Parathyroid adenoma (tissue), 2 donors: ENCODE results near the gene LYRM9.

Source experiments
- H2AFZ ChIP-seq: fragments of 300-600 bp; sonication (generic); one replicate; pipeline ENCODE4 v1.7.0; 2017; ENCODE audit warnings: antibody characterized with exemption, mild to moderate bottlenecking
- H3K27ac ChIP-seq: fragments of 300-600 bp; sonication (generic); one replicate; pipeline ENCODE4 v1.7.0; 2017
- H3K27me3 ChIP-seq: fragments of 300-600 bp; sonication (generic); one replicate; pipeline ENCODE4 v1.7.0; 2017; ENCODE audit warnings: low read length; ENCODE audit not compliant: control insufficient read depth, insufficient read depth
- H3K36me3 ChIP-seq: fragments of 300-600 bp; sonication (generic); one replicate; pipeline ENCODE4 v1.7.0; 2017; ENCODE audit warnings: low read length; ENCODE audit not compliant: control insufficient read depth, insufficient read depth
- H3K4me1 ChIP-seq: fragments of 300-600 bp; sonication (generic); one replicate; pipeline ENCODE4 v1.7.0; 2017; ENCODE audit warnings: control low read depth
- H3K4me2 ChIP-seq: fragments of 300-600 bp; sonication (generic); one replicate; pipeline ENCODE4 v1.7.0; 2017; ENCODE audit warnings: low read length
- H3K4me3 ChIP-seq: fragments of 300-600 bp; sonication (generic); one replicate; pipeline ENCODE4 v1.7.0; 2017; ENCODE audit warnings: low read depth, low read length
- H3K79me2 ChIP-seq: fragments of 300-600 bp; sonication (generic); one replicate; pipeline ENCODE4 v1.7.0; 2017; ENCODE audit warnings: control low read depth
- H3K9ac ChIP-seq: fragments of 300-600 bp; sonication (generic); one replicate; pipeline ENCODE4 v1.7.0; 2017; ENCODE audit warnings: mild to moderate bottlenecking
- H3K9me3 ChIP-seq: fragments of 300-600 bp; sonication (generic); one replicate; pipeline ENCODE4 v1.7.0; 2017; ENCODE audit warnings: low read length; ENCODE audit not compliant: control insufficient read depth
- TF ChIP-seq, protein P1 (sequence below): fragments of 300-600 bp; sonication (generic); IDR thresholded peaks from one replicate; pipeline ENCODE4 v1.7.0; 2017; ENCODE audit warnings: antibody characterized with exemption, mild to moderate bottlenecking
- donor health status: primary hyperparathyroidism.

LYRM9 gene

DNA sequence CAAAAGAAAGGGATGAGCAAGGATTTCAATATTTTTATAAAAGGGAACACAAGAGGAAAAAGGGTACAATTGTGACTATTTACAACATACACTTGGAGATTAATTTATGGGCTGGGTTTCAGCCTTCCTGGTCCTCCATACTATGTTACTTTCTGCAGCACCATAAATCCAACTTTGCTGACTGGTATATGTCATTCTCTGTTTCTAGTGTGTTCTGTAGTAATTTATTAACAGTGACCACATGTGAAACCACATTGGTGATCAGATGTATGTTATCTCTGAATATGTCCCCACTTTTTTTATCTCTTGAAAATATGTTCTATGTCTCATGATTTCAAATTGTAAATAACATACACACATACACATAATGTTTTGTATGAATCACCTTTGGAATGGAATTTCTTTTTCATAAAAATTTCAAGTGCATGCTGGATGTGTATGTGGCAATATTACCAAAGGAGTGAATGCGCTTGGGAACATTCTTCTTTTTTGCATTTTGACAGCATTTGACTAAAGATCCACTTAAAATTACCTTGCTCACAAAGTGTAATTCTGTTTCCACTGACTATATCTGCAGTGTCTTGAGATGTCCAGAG, 2.9 kb upstream of the LYRM9 start:
- TF ChIP-seq, protein P1, sequence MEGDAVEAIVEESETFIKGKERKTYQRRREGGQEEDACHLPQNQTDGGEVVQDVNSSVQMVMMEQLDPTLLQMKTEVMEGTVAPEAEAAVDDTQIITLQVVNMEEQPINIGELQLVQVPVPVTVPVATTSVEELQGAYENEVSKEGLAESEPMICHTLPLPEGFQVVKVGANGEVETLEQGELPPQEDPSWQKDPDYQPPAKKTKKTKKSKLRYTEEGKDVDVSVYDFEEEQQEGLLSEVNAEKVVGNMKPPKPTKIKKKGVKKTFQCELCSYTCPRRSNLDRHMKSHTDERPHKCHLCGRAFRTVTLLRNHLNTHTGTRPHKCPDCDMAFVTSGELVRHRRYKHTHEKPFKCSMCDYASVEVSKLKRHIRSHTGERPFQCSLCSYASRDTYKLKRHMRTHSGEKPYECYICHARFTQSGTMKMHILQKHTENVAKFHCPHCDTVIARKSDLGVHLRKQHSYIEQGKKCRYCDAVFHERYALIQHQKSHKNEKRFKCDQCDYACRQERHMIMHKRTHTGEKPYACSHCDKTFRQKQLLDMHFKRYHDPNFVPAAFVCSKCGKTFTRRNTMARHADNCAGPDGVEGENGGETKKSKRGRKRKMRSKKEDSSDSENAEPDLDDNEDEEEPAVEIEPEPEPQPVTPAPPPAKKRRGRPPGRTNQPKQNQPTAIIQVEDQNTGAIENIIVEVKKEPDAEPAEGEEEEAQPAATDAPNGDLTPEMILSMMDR = no peak

DNA sequence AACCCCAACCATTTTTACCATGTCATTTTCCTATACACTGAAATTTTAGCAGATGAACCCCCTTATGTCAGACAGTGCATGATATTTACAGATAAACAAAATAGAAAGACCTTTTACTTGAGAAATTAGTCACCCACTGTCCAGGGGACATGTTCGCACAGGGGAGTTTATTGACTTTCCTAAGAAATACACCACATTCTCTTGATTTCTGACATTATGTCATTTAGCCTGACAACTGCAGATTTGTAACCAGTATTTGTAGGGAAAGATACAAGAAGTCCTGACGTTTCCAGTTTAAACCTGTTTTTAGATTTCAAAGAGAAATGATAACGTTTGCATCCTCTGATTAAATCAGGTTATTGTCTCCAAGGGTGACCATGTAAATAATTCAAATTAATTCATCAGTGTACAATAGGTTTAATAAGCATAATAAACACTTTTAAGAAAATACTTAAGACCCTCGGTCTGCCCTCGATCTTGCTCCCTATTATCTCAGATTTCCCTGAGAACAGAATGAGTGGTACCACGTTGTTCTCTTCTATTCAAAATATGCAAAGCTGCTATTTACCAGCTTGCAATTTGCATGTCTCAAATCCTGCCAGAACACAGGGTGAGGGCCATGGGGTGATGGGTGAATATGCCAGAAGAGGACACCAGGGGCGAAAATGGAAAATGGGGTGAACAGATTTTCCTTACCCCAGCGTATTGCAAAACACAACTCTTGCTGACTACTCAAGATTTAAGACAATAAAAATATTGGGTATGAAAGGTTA, 2.1 kb upstream of the LYRM9 start:
- TF ChIP-seq, protein P1 = no peak
- Histone ChIP-seq H3K9me3 (no peaks in the 10 kb centered on the region), H3K4me1 (peaks cover 17% of the 10 kb centered on the region), H3K4me2 (no peak overlapping the region), H3K36me3 (no peaks in the 10 kb centered on the region), H2AFZ (peak overlapping the region; percentile 12), H3K27me3 (no peaks in the 10 kb centered on the region), H3K79me2 (no peaks in the 10 kb centered on the region), H3K4me3 (no peak overlapping the region), H3K27ac (peak overlapping the region; percentile 29), H3K9ac (no peak overlapping the region)

More for the DNA sequence above, 2.9 kb upstream of the LYRM9 start:
- Histone ChIP-seq H3K4me2 (no peak overlapping the region), H3K4me1 (peaks cover 17% of the 10 kb centered on the region), H3K27ac (no peak overlapping the region), H3K79me2 (no peaks in the 10 kb centered on the region), H3K4me3 (no peak overlapping the region), H3K36me3 (no peaks in the 10 kb centered on the region), H3K27me3 (no peaks in the 10 kb centered on the region), H2AFZ (no peak overlapping the region), H3K9me3 (no peaks in the 10 kb centered on the region), H3K9ac (no peak overlapping the region)

DNA sequence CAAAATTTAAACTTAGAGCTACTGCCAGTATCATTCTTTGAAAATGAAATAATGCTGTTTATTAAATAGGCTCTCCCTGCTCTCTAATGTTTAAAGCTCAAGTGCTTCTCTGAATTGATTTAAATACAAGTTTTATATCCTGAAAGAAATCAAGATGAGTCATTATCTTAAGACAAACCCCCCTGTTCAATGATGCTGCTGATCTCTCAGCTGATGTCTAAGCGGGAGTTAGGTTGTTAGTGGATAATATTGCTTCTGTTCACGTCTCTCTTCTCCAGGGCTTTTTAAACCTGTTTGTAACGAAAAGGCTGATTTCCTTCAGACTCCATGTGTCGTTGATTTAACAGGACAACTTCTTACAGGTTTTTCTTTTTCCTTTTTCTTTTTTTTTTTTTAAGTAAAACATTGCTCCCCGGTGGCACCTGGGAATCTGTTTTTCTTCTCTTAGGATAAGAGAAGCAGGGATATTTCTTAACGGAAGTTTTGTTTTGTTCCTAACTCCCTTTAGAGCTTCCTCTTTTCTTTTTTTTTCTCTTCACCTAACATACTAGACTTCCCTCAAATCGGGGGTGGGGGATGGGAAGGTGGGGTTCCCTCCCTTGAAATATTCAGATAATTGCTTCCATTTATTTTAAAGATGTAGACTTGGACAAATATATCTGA, 807 bp upstream of the LYRM9 start:
- peak overlapping the region; percentile 78 for H2AFZ ChIP-seq
- H3K4me1 ChIP-seq = peaks cover 20% of the 10 kb centered on the region
- H3K79me2 ChIP-seq = no peaks in the 10 kb centered on the region
- no peak overlapping the region for H3K4me3 ChIP-seq
- TF ChIP-seq, protein P1 = no peak
- H3K27ac ChIP-seq = peak overlapping the region; percentile 29
- H3K36me3 ChIP-seq = no peaks in the 10 kb centered on the region
- H3K9me3 ChIP-seq = no peaks in the 10 kb centered on the region
- H3K27me3 ChIP-seq = no peaks in the 10 kb centered on the region
- H3K9ac ChIP-seq = no peak overlapping the region
- H3K4me2 ChIP-seq = no peak overlapping the region

DNA sequence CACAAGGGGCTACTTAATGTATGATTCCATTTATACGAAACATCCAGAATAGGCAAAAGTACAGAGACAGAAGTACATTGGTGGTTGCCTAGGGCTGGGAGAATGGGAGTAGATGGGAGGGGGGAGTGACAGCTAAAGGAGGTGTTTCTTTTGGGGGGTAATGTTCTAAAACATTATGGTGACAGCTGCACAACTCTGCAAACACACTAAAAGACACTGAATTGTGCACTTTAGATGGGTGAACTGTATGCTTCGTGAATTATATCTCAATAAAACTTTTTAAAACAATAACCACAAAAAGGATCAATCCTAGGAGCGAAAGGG, 661 bp downstream of the LYRM9 start:
- H3K9me3 ChIP-seq = no peaks in the 10 kb centered on the region

More for the DNA sequence above, 661 bp downstream of the LYRM9 start:
- TF ChIP-seq, protein P1 = no peak
- H2AFZ ChIP-seq = peak overlapping the region; percentile 89
- peak overlapping the region; percentile 84 for H3K4me2 ChIP-seq
- H3K27ac ChIP-seq = peak overlapping the region; percentile 83
- H3K9ac ChIP-seq = peak overlapping the region; percentile 58
- no peaks in the 10 kb centered on the region for H3K36me3 ChIP-seq
- peaks cover 22% of the 10 kb centered on the region for H3K4me1 ChIP-seq
- H3K27me3 ChIP-seq = no peaks in the 10 kb centered on the region
- H3K4me3 ChIP-seq = peak overlapping the region; percentile 67
- no peaks in the 10 kb centered on the region for H3K79me2 ChIP-seq
